Measurements from ENCODE around the gene VWF. TPM values are rescaled to one million over a fixed set of nuclear protein-coding genes. Genes with fewer than 3 reads are reported as not detected.
"Not testable (repeated sequence)": the region's sequence is repeated elsewhere in the genome, so short reads cannot be mapped to it uniquely, and the experiment has no call there.

VWF gene
- total and polyA plus RNA-seq, 12 donors = 104 to 480 (median 253) TPM

- no peak for ATAC-seq
- WGBS, 2 donors = 51 to 68% methylated on average over 3 of the region's 3 CpGs
- no peaks in the 10 kb centered on the region for H3K27me3 ChIP-seq
- H3K9me3 ChIP-seq = peaks cover 0 to 18% (median 0%) of the 10 kb centered on the region in 11 donors
- no peak overlapping the region for H3K27ac ChIP-seq
- H3K4me1 ChIP-seq = peaks cover 0 to 5% (median 0%) of the 10 kb centered on the region in 9 donors
- no peak for DNase-seq
- intact Hi-C loops (cut with DNase I) = no loop called here
- TF ChIP-seq, protein P1, sequence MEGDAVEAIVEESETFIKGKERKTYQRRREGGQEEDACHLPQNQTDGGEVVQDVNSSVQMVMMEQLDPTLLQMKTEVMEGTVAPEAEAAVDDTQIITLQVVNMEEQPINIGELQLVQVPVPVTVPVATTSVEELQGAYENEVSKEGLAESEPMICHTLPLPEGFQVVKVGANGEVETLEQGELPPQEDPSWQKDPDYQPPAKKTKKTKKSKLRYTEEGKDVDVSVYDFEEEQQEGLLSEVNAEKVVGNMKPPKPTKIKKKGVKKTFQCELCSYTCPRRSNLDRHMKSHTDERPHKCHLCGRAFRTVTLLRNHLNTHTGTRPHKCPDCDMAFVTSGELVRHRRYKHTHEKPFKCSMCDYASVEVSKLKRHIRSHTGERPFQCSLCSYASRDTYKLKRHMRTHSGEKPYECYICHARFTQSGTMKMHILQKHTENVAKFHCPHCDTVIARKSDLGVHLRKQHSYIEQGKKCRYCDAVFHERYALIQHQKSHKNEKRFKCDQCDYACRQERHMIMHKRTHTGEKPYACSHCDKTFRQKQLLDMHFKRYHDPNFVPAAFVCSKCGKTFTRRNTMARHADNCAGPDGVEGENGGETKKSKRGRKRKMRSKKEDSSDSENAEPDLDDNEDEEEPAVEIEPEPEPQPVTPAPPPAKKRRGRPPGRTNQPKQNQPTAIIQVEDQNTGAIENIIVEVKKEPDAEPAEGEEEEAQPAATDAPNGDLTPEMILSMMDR (IDR thresholded peaks at IDR 0.05) = no peak
- H3K36me3 ChIP-seq = peaks cover 0 to 91% (median 0%) of the 10 kb centered on the region in 9 donors
- H3K4me3 ChIP-seq = no peak overlapping the region
Observed at GRCh38 chr12:6030081-6030480, 94.4 kb downstream of the VWF start.

DNA sequence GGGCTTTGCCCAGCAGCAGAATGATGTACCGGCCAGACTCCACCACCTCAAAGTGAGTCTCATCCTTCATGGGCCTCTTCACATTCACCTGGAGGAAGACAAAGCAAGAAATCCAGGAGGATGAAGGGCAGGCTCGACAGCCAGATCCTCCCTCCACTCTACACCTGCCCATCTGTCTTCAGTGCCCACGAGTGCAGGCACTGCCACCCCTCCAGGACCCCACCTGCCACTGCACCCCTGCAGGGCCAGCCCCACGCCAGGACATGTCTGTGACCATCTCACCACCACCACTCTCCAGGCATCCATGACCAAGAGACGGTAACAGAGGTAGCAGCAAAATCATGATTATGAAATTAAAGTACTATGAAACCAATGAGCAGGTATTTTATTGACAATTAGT, 95.1 kb downstream of the VWF start:
- Histone ChIP-seq H3K27ac (no peak overlapping the region), H3K4me1 (peaks cover 0 to 5% (median 0%) of the 10 kb centered on the region in 9 donors), H3K27me3 (no peaks in the 10 kb centered on the region), H3K36me3 (peaks cover 0 to 89% (median 0%) of the 10 kb centered on the region in 9 donors), H3K4me3 (no peak overlapping the region), H3K9me3 (peaks cover 0 to 18% (median 0%) of the 10 kb centered on the region in 11 donors)
- no peak for DNase-seq
- TF ChIP-seq, protein P1 (IDR thresholded peaks at IDR 0.05) = no peak
- intact Hi-C loops (cut with DNase I) = no loop called here
- 86 to 88% methylated on average over 5 of the region's 5 CpGs for WGBS, 2 donors
- no peak for ATAC-seq

GRCh38 chr12:6026998-6027397, 97.5 kb downstream of the VWF start:
- peaks cover 0 to 5% (median 0%) of the 10 kb centered on the region in 9 donors for H3K4me1 ChIP-seq
- ATAC-seq (peak in 4 of 8 donors; percentile 13 to 28 (median 19)), DNase-seq (no peak)
- peaks cover 0 to 18% (median 0%) of the 10 kb centered on the region in 11 donors for H3K9me3 ChIP-seq
- TF ChIP-seq, protein P1 (IDR thresholded peaks at IDR 0.05) = no peak
- no peak overlapping the region for H3K4me3 ChIP-seq
- intact Hi-C loops (cut with DNase I) = no loop called here
- peaks cover 0 to 87% (median 0%) of the 10 kb centered on the region in 9 donors for H3K36me3 ChIP-seq
- 60 to 74% methylated on average over 6 of the region's 6 CpGs for WGBS, 2 donors
- no peak overlapping the region for H3K27ac ChIP-seq
- H3K27me3 ChIP-seq = no peaks in the 10 kb centered on the region

DNA sequence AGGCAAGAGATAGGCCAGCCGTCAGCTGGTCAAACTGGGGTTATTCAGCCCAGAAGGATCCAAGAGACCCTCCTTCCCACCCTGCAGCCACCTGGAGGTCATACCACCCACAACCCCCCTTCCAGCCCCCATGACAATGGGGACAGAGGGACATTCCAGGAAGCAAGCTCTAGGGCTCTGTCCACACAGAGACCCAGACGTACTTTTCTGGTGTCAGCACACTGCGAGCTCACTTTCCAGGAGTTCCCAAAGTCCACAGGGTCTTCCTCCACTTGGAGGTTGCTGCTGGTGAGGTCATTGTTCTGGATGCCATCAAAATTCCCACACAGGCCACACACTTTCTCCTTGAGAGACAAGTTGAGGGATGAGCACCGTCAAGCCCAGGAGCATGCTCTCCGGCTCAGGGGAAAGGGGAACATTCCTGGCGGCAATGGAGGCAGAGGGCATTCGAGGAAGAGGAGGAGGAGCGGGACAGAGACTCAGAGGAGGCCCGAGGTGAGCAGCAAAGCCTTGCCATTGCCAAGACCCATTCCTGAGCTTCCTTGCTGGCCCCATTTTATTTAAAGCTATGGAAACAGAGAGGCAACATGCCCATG, 98.7 kb downstream of the VWF start:
- H3K4me3 ChIP-seq; ATAC-seq; H3K4me1 ChIP-seq; H3K27me3 ChIP-seq; intact Hi-C loops (cut with DNase I); H3K27ac ChIP-seq; DNase-seq: not testable (repeated sequence)
- H3K36me3 ChIP-seq = peaks cover 0 to 87% (median 0%) of the 10 kb centered on the region in 9 donors
- peaks cover 0 to 18% (median 0%) of the 10 kb centered on the region in 11 donors for H3K9me3 ChIP-seq
- 71 to 83% methylated on average over 8 of the region's 9 CpGs for WGBS, 2 donors

- DNase-seq; ATAC-seq; H3K27me3 ChIP-seq; H3K4me1 ChIP-seq; H3K4me3 ChIP-seq; H3K27ac ChIP-seq; intact Hi-C loops (cut with DNase I): not testable (repeated sequence)
- 80 to 84% methylated on average over 2 of the region's 2 CpGs for WGBS, 2 donors
- peaks cover 0 to 86% (median 0%) of the 10 kb centered on the region in 9 donors for H3K36me3 ChIP-seq
- peaks cover 0 to 18% (median 0%) of the 10 kb centered on the region in 11 donors for H3K9me3 ChIP-seq
Observed at GRCh38 chr12:6024066-6024465, 100.4 kb downstream of the VWF start.
